ENCODE measurements around the gene TRPV6. TPM values are rescaled to one million over a fixed set of nuclear protein-coding genes. Genes with fewer than 3 reads are reported as not detected.
A peak's percentile ranks its signal among the peaks of the same experiment; 100 is the strongest.

The TRPV6 gene
- total and polyA plus RNA-seq, 4 donors, result 0.40 to 1.2 (median 0.53) TPM

DNA sequence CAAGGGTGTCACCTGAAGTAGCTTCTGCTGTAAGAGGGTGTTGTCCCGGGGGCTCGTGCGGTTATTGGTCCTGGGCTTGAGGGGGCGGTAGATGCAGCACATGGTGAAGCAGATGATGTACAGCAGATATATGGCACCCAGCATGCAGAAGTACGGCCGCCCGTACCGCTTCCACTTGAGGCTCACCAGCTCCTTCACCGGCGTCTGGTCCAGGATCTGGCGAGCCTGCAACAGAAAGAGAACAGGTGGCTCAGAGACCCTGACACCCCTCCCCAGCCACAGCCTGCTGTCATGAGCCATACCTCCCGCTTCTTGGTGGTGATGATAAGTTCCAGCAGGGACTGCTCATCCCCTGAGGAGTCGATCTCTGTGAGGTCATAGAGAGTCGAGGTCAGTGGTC is 10.1 kb downstream of the TRPV6 start:
- DNase-seq, result no peak
- H3K27me3 ChIP-seq (ENCODE audit: control insufficient read depth in 3 of 3, insufficient read depth in 3 of 3, low read length in 2 of 3), result no peaks in the 10 kb centered on the region
- H3K9me3 ChIP-seq (ENCODE audit: control insufficient read depth in 4 of 4, insufficient read depth in 3 of 4, low read length in 3 of 4), result no peaks in the 10 kb centered on the region
- WGBS, 2 donors, result 86 to 91% methylated on average over 14 of the region's 14 CpGs
- TF ChIP-seq, protein P1, sequence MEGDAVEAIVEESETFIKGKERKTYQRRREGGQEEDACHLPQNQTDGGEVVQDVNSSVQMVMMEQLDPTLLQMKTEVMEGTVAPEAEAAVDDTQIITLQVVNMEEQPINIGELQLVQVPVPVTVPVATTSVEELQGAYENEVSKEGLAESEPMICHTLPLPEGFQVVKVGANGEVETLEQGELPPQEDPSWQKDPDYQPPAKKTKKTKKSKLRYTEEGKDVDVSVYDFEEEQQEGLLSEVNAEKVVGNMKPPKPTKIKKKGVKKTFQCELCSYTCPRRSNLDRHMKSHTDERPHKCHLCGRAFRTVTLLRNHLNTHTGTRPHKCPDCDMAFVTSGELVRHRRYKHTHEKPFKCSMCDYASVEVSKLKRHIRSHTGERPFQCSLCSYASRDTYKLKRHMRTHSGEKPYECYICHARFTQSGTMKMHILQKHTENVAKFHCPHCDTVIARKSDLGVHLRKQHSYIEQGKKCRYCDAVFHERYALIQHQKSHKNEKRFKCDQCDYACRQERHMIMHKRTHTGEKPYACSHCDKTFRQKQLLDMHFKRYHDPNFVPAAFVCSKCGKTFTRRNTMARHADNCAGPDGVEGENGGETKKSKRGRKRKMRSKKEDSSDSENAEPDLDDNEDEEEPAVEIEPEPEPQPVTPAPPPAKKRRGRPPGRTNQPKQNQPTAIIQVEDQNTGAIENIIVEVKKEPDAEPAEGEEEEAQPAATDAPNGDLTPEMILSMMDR (IDR thresholded peaks at IDR 0.05; ENCODE audit: control extremely low read depth, extremely low read depth), result no peak
- H3K4me3 ChIP-seq, result no peak overlapping the region
- H3K36me3 ChIP-seq (ENCODE audit: control insufficient read depth in 4 of 4, insufficient read depth in 4 of 4, low read length in 4 of 4), result no peaks in the 10 kb centered on the region
- no peak overlapping the region for H3K9ac ChIP-seq (ENCODE audit: insufficient read depth in 1 of 2, low read length in 2 of 2)
- no peaks in the 10 kb centered on the region for H3K4me1 ChIP-seq (ENCODE audit: control insufficient read depth in 5 of 5, insufficient read depth in 5 of 5, low read length in 5 of 5)
- no peak for ATAC-seq (ENCODE audit: insufficient read depth, low FRiP score)
- no peak overlapping the region for H3K27ac ChIP-seq (ENCODE audit: low read depth in 1 of 2, low read length in 1 of 2)

DNA sequence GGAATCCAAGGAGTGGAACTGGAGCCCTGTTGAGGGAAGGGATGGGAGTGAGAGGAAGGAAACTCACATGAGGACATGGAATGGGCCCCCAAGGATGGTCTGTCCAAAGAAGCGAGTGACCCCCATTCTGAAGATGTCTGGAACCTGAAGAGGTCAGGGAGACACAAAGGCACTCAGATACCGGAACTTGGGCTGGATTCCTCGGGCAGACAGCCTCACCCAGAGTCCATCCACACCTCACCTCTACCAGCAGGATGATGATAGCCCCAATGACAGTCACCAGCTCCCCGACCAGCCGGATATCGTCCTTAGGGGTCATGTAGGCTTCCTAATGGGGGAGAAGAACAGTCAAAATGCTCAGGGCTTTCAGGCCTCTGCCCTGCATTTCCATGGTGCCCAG is 10.7 kb downstream of the TRPV6 start:
- DNase-seq (no peak), ATAC-seq (ENCODE audit: insufficient read depth, low FRiP score) (no peak)
- Histone ChIP-seq H3K27me3 (ENCODE audit: control insufficient read depth in 3 of 3, insufficient read depth in 3 of 3, low read length in 2 of 3) (no peaks in the 10 kb centered on the region), H3K4me1 (ENCODE audit: control insufficient read depth in 5 of 5, insufficient read depth in 5 of 5, low read length in 5 of 5) (no peaks in the 10 kb centered on the region), H3K9ac (ENCODE audit: insufficient read depth in 1 of 2, low read length in 2 of 2) (no peak overlapping the region), H3K36me3 (ENCODE audit: control insufficient read depth in 4 of 4, insufficient read depth in 4 of 4, low read length in 4 of 4) (peaks cover 0 to 2% (median 0%) of the 10 kb centered on the region in 4 donors), H3K9me3 (ENCODE audit: control insufficient read depth in 4 of 4, insufficient read depth in 3 of 4, low read length in 3 of 4) (no peaks in the 10 kb centered on the region), H3K27ac (ENCODE audit: low read depth in 1 of 2, low read length in 1 of 2) (no peak overlapping the region), H3K4me3 (no peak overlapping the region)
- TF ChIP-seq, protein P1 (IDR thresholded peaks at IDR 0.05; ENCODE audit: control extremely low read depth, extremely low read depth), result no peak
- WGBS, 2 donors, result 92% methylated on average over 6 of the region's 6 CpGs

DNA sequence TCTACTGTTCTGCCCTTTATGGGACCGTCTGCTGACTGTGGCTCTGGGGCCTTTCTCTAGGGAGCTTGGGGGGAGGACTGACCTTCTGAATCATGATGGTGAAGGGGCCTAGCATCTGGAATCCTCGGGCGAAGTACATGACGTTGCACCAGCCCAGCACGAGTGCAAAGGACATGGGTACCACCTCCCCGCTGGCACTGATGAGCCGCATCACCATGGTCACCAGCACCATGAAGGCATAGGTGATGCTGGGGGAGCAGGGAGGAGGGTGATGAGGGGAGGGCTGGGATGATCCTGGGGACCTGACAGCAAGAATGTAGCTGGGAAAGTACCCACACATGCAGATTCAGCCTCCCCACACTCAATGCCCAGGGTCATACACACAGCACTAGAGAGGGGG is 11.1 kb downstream of the TRPV6 start:
- DNase-seq (no peak), ATAC-seq (ENCODE audit: insufficient read depth, low FRiP score) (no peak)
- Histone ChIP-seq H3K27me3 (ENCODE audit: control insufficient read depth in 3 of 3, insufficient read depth in 3 of 3, low read length in 2 of 3) (no peaks in the 10 kb centered on the region), H3K36me3 (ENCODE audit: control insufficient read depth in 4 of 4, insufficient read depth in 4 of 4, low read length in 4 of 4) (peaks cover 0 to 2% (median 0%) of the 10 kb centered on the region in 4 donors), H3K4me3 (no peak overlapping the region), H3K9me3 (ENCODE audit: control insufficient read depth in 4 of 4, insufficient read depth in 3 of 4, low read length in 3 of 4) (no peaks in the 10 kb centered on the region), H3K4me1 (ENCODE audit: control insufficient read depth in 5 of 5, insufficient read depth in 5 of 5, low read length in 5 of 5) (no peaks in the 10 kb centered on the region), H3K27ac (ENCODE audit: low read depth in 1 of 2, low read length in 1 of 2) (no peak overlapping the region), H3K9ac (ENCODE audit: insufficient read depth in 1 of 2, low read length in 2 of 2) (no peak overlapping the region)
- TF ChIP-seq, protein P1 (IDR thresholded peaks at IDR 0.05; ENCODE audit: control extremely low read depth, extremely low read depth), result no peak
- 84 to 97% methylated on average over 7 of the region's 7 CpGs for WGBS, 2 donors

DNA sequence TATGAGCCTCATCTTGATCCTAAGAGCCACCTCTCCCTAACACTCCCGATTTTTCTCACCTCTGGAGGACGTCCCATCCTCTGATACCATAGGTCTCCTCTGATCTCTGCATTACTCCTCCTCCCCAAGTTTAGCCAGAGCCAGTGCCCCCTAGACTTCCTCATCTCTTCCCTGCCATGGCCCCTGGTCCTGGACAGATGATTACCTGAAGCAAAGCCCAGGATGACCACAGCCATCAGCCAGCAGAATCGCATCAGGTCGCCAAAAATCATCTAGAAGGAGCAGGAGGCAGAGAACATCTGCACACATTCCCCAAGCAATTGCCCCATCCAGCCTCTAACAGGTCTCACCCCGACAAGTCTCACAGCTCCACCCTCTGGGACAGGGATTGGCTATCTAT is 11.7 kb downstream of the TRPV6 start:
- no peaks in the 10 kb centered on the region for H3K27me3 ChIP-seq (ENCODE audit: control insufficient read depth in 3 of 3, insufficient read depth in 3 of 3, low read length in 2 of 3)
- no peaks in the 10 kb centered on the region for H3K9me3 ChIP-seq (ENCODE audit: control insufficient read depth in 4 of 4, insufficient read depth in 3 of 4, low read length in 3 of 4)
- WGBS, 2 donors, result 87% methylated on average over 5 of the region's 5 CpGs
- ATAC-seq (ENCODE audit: insufficient read depth, low FRiP score) (no peak), DNase-seq (peak in 1 of 3 donors; percentile 4)
- peaks cover 0 to 2% (median 0%) of the 10 kb centered on the region in 4 donors for H3K36me3 ChIP-seq (ENCODE audit: control insufficient read depth in 4 of 4, insufficient read depth in 4 of 4, low read length in 4 of 4)
- H3K4me1 ChIP-seq (ENCODE audit: control insufficient read depth in 5 of 5, insufficient read depth in 5 of 5, low read length in 5 of 5), result no peaks in the 10 kb centered on the region
- no peak overlapping the region for H3K9ac ChIP-seq (ENCODE audit: insufficient read depth in 1 of 2, low read length in 2 of 2)
- TF ChIP-seq, protein P1 (IDR thresholded peaks at IDR 0.05; ENCODE audit: control extremely low read depth, extremely low read depth), result no peak
- no peak overlapping the region for H3K27ac ChIP-seq (ENCODE audit: low read depth in 1 of 2, low read length in 1 of 2)
- H3K4me3 ChIP-seq, result no peak overlapping the region
